HepG2 (cell line): ENCODE results near the gene MAIP1. TPM values are rescaled to one million over a fixed set of nuclear protein-coding genes. Genes with fewer than 3 reads are reported as not detected.

Experiments
- CBFB ChIP-seq: sonication (generic); formaldehyde crosslinking; IDR thresholded peaks from 2 replicates; pipeline ENCODE4 v1.4.0; 2020; ENCODE audit warnings: missing genetic modification reagents
- JUND ChIP-seq: sonication (generic); formaldehyde crosslinking; IDR thresholded peaks from 2 replicates; pipeline ENCODE4 v1.8.0; 2022; ENCODE audit warnings: mild to moderate bottlenecking, missing genetic modification reagents
- KDM5B ChIP-seq: sonication (generic); formaldehyde crosslinking; IDR thresholded peaks from 2 replicates; pipeline ENCODE4 v1.4.0; 2020; ENCODE audit warnings: missing genetic modification reagents, mild to moderate bottlenecking, borderline replicate concordance
- KLF12 ChIP-seq: sonication (generic); formaldehyde crosslinking; IDR thresholded peaks from 2 replicates; pipeline ENCODE4 v1.4.0; 2020; ENCODE audit warnings: missing genetic modification reagents, borderline replicate concordance
- POGZ ChIP-seq: sonication (generic); formaldehyde crosslinking; IDR thresholded peaks from 2 replicates; pipeline ENCODE4 v1.4.0; 2020; ENCODE audit warnings: mild to moderate bottlenecking, missing genetic modification reagents
- PTBP1 ChIP-seq: fragments of 200-400 bp; formaldehyde crosslinking; IDR thresholded peaks from 2 replicates; pipeline ENCODE4 v1.6.1; 2018; ENCODE audit warnings: low read length, low read depth; ENCODE audit not compliant: poor library complexity, severe bottlenecking
- RXRB ChIP-seq: IDR thresholded peaks from 2 replicates; pipeline ENCODE4 v1.6.1; 2016; ENCODE audit warnings: borderline replicate concordance, missing genetic modification reagents, missing compliant biosample characterization
- SMAD3 ChIP-seq: sonication (generic); formaldehyde crosslinking; IDR thresholded peaks from 2 replicates; pipeline ENCODE4 v1.4.0; 2020; ENCODE audit warnings: missing genetic modification reagents
- ZNF121 ChIP-seq: sonication (generic); formaldehyde crosslinking; IDR thresholded peaks from 2 replicates; pipeline ENCODE4 v1.5.0; 2020; ENCODE audit warnings: mild to moderate bottlenecking, missing genetic modification reagents
- ZNF160 ChIP-seq: sonication (generic); formaldehyde crosslinking; IDR thresholded peaks from 2 replicates; pipeline ENCODE4 v1.8.0; 2022; ENCODE audit warnings: mild to moderate bottlenecking, inconsistent platforms, missing genetic modification reagents
- ZNF484 ChIP-seq: sonication (generic); formaldehyde crosslinking; IDR thresholded peaks from 2 replicates; pipeline ENCODE4 v1.5.1; 2020; ENCODE audit warnings: mild to moderate bottlenecking, low read depth, missing genetic modification reagents, borderline replicate concordance
- ZNF589 ChIP-seq: sonication (generic); formaldehyde crosslinking; conservative IDR thresholded peaks from 2 replicates; pipeline ENCODE4 v1.8.0; 2022; ENCODE audit warnings: mild to moderate bottlenecking, moderate library complexity, missing genetic modification reagents
- polyA plus RNA-seq, 8 experiments: library from polyadenylated mRNA; depleted of rRNA in 3 of 8; stranded (reverse) in 7 of 8; unstranded in 1 of 8; fragments of >200 nt; fragmentation: Illumina TruSeq in 4 of 8; extraction: Trizol in 4 of 8; gene quantifications; 2 replicates each; pipeline versions ENCODE4 v1.2.1 to v1.2.3, GENCODE V29; 2011 to 2016; ENCODE audit warnings: low read depth in 4 of 8, missing spikeins in 1 of 8, mixed read lengths in 1 of 8; ENCODE audit not compliant: insufficient read depth in 1 of 8
- total RNA-seq, 5 experiments: library from RNA; depleted of rRNA; stranded (reverse); fragments of >200 nt; fragmentation: Illumina TruSeq; extraction: Trizol; gene quantifications; 2 replicates each; pipeline ENCODE4 v1.2.3, GENCODE V29; 2016; ENCODE audit warnings: low read depth in 1 of 5
- TF ChIP-seq, protein P1 (sequence below), 2 experiments: fragments of 450-650 bp in 1 of 2; sonication (generic) in 1 of 2; formaldehyde crosslinking; IDR thresholded peaks; 2 replicates each; pipeline versions ENCODE4 v1.5.0 to v1.8.0; 2020 to 2022; ENCODE audit warnings: mild to moderate bottlenecking in 1 of 2, missing genetic modification reagents in 1 of 2

Gene MAIP1
- total and polyA plus RNA-seq, 2 of the 13 experiments (the other 11 are each of a cell fraction or from before 2014, with no cell fraction given): 22.3 to 72.9 TPM

DNA sequence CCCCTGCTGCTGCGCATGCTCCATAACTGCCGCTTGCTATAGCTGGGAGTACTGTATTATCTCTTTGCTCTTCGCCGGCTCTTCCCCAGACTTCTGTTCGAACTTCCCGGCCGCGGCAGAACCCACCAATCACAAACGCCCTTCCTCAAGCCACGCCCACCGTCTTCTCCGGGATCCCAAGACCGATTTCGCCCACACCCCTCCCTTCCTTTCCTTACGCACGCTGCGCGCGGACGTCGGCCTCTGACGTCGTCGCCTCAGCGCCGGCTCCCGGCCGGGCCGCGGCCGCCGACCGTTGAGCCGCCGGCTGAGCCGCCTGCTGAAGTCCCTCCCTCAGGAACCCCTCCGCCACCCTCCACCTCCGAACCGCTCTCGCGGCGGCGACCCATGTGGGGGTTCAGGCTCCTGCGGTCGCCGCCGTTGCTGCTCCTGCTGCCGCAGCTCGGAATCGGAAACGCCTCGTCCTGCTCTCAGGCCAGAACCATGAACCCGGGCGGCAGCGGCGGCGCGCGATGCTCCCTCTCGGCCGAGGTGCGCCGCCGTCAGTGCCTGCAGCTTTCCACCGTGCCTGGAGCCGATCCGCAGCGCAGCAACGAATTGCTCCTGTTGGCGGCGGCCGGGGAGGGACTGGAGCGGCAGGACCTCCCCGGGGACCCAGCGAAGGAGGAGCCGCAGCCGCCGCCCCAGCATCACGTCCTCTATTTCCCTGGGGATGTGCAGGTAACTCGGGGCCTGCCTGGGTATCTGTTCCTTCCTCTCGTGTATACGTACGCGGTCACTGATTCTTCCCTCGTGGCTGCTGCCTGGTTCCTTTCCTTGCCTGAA lies 44.1 kb upstream of the MAIP1 start, which contains the start of gene C2orf69 (continued):
- TF ChIP-seq PTBP1 (no peak), JUND (CRISPR knock-in tag) (no peak), CBFB (CRISPR knock-in tag) (peak; percentile 90), POGZ (CRISPR knock-in tag) (peak; percentile 99), ZNF121 (CRISPR knock-in tag) (peak; percentile 38; the same call in 1 of the 2 replicates), KDM5B (CRISPR knock-in tag) (peak; percentile 99), SMAD3 (CRISPR knock-in tag) (no peak), ZNF589 (CRISPR knock-in tag) (no peak; the same call in 1 of the 2 replicates), KLF12 (CRISPR knock-in tag) (no peak), RXRB (CRISPR knock-in tag) (peak; percentile 38; the same call in 1 of the 2 replicates), ZNF484 (no peak), ZNF160 (CRISPR knock-in tag) (peak; percentile 83; the same call in 1 of the 2 replicates)
- TF ChIP-seq, protein P1, sequence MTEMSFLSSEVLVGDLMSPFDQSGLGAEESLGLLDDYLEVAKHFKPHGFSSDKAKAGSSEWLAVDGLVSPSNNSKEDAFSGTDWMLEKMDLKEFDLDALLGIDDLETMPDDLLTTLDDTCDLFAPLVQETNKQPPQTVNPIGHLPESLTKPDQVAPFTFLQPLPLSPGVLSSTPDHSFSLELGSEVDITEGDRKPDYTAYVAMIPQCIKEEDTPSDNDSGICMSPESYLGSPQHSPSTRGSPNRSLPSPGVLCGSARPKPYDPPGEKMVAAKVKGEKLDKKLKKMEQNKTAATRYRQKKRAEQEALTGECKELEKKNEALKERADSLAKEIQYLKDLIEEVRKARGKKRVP (CRISPR knock-in tag; IDR thresholded peaks at IDR 0.05): 0 out of 4 replicates have a peak, but pooled peaks of 1 of the 2 experiments have one; percentile 0
